Activated T-cell treated with anti-CD3 and anti-CD28 coated beads for 24 hours (primary cell): ENCODE data around the gene ZNF106.

Source experiments
- DNase-seq: peaks from one replicate; pipeline ENCODE4 v3.0.0-alpha.2; 2020; ENCODE audit warnings: low read depth

Gene ZNF106

GRCh38 chr15:42474827-42475226 lies 16.1 kb downstream of the ZNF106 start:
- no peak for DNase-seq

DNA sequence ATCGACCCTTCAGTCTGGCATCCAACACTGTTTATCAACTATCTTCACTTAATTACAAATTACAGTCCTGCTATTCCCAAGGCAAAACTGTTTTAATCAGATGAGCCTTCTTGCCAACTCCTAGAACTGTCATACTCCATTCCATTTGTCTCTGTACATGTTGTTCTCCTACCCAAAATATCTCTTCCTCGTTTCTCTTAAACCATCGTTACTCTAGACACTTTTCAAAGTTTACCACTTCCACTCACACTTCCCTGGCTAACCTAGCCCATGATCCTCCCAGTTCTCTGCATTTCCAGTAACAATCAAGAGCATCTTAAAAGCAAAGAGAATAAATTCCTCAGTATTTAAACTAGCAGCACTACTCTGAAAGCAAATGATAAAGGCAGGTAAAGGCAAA lies 19.9 kb downstream of the ZNF106 start:
- DNase-seq, result no peak

- DNase-seq, result no peak
Observed at GRCh38 chr15:42465520-42466259, 25.3 kb downstream of the ZNF106 start.

- DNase-seq, result no peak
Observed at GRCh38 chr15:42461261-42461660, 29.7 kb downstream of the ZNF106 start.

DNA sequence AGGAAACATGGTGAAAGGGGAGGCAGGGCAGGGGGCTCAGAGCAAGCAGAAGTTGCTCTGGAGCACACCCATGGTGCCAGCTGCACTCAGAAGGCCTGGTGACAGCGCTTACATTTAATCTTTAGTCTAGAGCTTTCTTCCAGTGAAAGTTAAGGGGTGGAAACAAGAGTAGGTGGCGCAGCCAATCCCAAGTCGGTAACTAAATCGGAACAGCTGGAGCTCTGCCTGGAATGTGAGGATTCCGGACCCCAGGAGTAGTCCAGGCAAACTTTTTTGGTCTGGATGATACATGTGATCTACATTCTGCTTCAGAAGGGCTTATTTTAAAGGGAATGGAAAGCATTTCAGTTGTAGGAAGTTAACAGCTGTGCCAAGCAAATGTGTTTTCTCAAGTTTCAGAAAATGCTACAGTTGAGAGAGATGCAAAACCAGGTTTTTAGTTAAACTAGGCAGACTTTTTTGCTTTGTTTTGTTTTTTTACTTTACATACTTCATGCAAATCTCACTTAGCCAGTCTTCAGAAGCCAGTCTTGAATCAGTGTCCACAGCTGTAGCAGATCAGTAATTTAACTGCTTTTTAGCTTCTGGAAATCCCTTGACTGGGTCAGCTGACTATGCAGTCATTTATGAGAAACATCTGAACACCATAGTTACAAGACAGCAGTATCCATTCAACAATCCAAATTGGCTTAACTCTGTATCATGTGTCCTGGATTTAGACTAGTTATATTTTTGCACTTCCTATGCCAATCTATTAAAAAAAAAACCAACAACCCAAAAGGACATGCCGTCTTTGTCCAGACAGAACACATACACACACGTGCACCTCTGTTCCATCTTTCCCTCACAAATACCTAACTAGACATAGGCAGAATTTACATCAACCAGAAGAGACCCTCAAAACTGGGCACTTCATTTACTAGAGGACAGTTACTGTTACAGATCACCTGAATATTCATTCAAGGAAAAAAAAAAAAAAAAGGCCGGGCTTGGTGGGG lies 33.2 kb downstream of the ZNF106 start:
- no peak for DNase-seq

- DNase-seq, result no peak
Observed at GRCh38 chr15:42456971-42457370, 34.0 kb downstream of the ZNF106 start.

DNA sequence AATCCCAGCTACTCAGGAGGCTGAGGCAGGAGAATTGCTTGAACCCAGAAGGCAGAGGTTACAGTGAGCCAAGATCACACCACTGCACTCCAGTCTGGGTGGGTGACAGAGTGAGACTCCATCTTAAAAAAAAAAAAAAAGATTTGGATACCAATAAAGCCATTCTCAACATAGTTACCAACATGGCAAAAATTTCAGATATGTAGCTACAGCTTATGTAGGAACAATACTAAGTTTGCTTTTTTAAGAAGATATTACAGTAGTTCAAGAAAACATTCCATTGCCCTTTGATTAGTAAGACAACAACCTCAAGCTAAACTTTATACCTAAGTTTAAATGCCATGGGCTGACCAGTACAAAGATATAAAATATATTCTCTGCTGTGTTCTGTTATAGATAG lies 34.4 kb downstream of the ZNF106 start:
- DNase-seq, result no peak

- no peak for DNase-seq
Observed at GRCh38 chr15:42453826-42454225, 37.1 kb downstream of the ZNF106 start.

GRCh38 chr15:42450425-42450790 lies 40.5 kb downstream of the ZNF106 start:
- DNase-seq, result no peak

DNA sequence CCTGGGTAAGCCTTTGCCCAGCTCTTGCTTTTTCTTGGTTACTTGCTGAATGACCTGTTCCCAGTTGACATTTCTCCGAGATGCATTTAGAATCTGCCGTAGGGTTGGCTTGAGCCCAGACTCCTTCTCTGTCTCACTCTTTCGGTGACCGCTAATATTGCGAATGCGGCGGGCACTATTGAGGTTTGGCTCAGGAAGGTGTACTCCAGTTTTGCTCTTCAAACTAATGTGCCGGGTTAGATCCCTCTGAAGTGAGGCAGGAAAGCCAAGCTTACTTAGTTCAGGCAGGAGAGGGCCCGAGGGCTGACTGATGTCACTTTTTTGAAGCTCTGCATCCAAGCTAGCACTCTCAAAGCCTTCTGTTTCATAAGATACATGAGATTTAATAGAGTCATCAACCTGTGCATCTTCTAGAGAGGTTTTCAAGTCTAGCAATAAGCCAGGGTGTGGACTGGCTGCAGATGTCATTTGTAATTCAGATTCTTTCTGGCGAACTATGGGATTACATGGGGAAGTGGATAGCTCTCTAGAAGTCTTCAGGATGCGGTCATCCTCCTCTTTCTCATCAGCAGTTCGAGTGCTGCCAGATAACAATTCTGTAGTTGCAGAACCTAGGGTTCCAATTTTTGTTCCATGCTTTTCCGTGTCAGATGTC lies 41.0 kb downstream of the ZNF106 start:
- DNase-seq, result no peak

DNA sequence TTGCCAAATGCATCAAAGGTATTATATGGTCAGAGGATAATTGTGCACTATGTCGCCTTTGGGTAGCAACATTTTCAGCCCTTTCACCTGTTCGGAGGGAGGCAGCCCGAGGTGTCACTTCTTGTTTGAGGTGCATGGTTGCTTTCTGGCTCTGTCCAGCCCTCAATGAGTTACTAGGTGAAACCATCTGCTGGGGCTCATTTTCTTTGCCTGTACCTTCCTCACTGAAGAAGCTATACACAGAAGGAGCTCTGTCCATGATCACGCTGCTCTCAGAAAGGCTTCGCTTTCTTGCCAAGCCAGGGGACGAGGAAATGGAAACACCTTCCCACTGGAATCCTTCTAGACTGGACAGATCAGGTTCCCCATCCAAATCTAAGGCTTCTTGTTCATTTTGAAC lies 42.7 kb downstream of the ZNF106 start:
- no peak for DNase-seq

- DNase-seq, result no peak
Observed at GRCh38 chr15:42447599-42447998, 43.3 kb downstream of the ZNF106 start.

DNA sequence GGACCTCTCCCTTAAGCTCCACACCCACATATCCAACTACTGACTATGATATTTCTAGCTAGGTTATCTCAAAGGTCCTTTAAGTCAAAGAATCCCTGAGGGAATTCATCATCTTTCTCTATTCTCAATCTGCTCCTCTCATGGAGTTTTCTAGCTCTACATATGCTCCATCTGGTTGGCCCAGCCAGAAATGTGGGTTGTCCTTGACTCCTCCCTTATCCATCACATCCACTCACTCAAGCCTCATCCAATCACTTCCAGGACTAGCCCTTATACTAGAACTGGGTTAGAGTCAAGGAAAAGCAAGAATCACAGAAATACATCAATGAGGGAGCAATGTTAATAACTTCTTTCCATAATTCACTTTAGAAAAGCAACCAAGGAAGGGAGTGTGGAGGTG lies 45.4 kb downstream of the ZNF106 start:
- DNase-seq, result no peak

DNA sequence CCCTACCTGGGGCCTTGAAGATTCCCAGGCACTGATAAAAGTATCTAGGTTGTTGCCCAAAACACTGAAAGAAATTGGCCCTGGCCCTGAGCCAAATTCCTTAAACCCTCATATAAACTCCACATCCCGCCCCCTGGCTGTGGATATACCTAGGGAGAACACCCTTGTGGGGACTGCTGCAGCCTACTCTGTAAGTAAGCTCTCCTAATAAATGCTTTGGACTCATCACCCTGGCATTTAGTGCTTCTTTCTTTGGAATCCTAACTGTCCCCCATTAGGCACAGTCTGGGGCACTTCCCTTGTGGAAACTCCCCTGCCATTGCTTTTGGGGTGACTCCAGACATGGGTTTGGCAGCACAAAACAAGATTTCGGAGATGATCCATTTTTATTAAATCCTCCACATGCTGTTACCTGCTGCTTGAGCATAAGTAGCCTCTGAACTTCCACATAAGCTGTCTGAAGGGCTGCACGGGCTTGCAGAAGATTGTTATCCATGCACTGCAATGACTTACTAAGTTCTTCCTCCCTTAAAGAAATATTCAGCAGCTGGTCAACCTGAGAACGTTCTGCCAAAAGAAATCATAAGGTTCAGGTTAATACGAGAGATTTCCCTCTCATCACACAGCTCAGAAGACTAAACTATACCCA lies 46.4 kb downstream of the ZNF106 start:
- no peak for DNase-seq

DNA sequence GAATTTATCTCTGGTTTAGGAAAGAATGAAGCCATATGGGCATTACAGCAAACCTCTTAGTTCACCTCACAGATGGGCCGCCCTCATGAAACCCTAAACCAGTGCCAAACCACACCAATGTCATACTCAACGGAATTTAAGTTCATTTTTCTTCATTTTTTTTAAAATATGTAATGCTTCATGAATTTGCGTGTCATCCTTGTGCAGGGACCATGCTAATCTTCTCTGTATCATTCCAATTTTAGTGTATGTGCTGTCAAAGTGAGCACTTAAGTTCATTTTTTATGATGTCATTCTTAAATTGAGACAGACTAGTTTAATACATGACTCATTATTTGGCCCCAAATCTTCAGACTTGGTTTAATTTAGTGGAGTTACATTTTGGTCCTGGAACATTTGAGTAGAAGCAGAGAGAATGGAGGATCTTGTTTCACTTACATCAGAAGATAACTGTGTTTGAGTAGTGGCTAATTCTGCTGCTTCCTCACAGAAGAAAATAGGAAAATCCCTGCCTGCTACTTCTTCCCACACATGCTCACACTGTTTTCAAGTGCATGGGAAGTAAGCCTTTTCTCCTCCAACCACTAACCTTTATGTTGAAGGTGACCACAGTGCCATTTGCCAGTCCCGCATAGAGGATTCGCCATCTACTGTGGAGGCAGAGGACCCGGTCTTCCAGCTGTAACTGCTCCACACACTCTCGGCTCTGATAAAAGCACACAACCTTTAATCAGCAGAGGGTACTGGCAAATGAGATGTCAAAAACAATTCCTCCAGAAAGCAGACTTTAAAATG lies 63.3 kb downstream of the ZNF106 start:
- DNase-seq, result no peak

- DNase-seq, result no peak
Observed at GRCh38 chr15:42421376-42421775, 69.6 kb downstream of the ZNF106 start.

DNA sequence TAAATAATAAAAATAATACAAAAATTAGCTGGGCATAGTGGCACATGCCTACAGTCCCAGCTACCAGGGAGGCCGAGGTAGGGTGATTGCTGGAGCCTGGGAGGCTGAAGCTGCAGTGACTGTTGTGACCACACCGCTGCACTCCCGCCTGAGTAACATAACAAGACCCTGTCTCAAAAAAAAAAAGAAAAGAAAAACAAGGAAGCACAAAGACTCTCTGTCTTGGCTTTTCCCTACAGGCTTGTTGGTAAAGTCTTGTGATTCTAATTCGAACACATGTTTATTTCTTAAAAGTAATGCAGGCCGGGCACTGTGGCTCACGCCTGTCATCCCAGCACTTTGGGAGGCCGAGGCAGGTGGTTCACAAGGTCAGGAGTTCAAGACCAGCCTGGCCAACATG lies 71.6 kb downstream of the ZNF106 start:
- DNase-seq, result no peak

- no peak for DNase-seq
Observed at GRCh38 chr15:42413920-42414319, 77.0 kb downstream of the ZNF106 start.

DNA sequence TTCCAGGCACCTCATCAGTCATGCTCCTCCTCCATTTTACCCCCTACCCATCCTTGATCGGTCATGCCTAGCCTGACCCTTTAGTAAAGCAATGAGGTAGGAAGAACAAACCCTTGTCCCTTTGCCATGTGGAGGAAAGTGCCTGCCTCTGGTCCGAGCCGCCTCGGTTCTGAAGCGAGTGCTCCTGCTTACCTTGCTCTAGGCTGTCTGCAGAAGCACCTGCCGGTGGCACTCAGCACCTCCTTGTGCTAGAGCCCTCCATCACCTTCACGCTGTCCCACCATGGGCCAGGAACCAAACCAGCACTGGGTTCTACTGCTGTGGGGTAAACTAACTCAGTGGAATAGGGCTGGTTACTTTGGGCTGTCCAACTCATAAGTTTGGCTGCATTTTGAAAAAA lies 79.1 kb downstream of the ZNF106 start:
- no peak for DNase-seq

DNA sequence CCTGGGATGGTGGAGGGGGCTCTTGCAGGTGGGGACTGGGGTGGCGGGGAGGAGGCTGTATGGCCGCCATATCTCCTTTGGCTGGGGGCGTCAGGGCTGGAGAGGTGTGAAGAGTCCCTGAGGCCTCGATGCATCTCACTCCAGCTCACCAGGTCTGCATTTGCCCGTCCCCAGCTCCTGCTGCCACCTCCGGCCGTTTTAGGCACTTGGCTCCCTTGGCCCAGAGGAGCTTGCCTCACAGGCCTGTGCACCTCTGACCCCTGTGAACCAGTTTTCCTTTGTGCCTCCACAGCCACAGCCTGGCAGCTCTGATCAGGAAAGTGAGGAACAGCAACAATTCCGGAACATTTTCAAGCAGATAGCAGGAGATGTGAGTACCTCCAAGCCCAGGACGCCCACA lies 81.9 kb downstream of the ZNF106 start:
- no peak for DNase-seq

GRCh38 chr15:42408178-42408577 lies 82.8 kb downstream of the ZNF106 start:
- DNase-seq, result no peak
